Erythroblast (primary cell): ENCODE data around the gene FRMD4A.

ENCODE experiments used
- GATA1 ChIP-seq: IDR thresholded peaks from 2 replicates; pipeline ENCODE4 v1.6.1; 2011; ENCODE audit warnings: low read depth, mild to moderate bottlenecking, control low read depth, low read length, moderate library complexity
- POLR2A ChIP-seq: IDR thresholded peaks from 2 replicates; pipeline ENCODE4 v1.6.1; 2011; ENCODE audit warnings: mild to moderate bottlenecking, low read length

GRCh38 chr10:13686331-13686752, 644.4 kb downstream of the FRMD4A start:
- TF ChIP-seq POLR2A, result no peak
- TF ChIP-seq GATA1, result no peak
